A549 (cell line): ENCODE data around the gene DIAPH2. TPM values are rescaled to one million over a fixed set of nuclear protein-coding genes. Genes with fewer than 3 reads are reported as not detected.

Experiments used
- ATAC-seq, 2 experiments: fragments of 200-7000 bp in 1 of 2; fragments of >200 bp in 1 of 2; cut with Nextera tagmentation in 1 of 2; cut with Tn5 transposase in 1 of 2; 3 replicates each; pipeline versions ENCODE4 v1.8.0 to v1.9.1; 2018 to 2020; ENCODE audit warnings: mild to moderate bottlenecking in 1 of 2, moderate library complexity in 1 of 2
- CTCF ChIA-PET: fragments of 300-600 bp; sonication (Branson Sonifier 250); formaldehyde crosslinking; extraction: SDS; loops from one replicate; lab custom pipeline; 2021; ENCODE audit warnings: antibody characterized with exemption, inconsistent platforms; lab: Yijun Ruan, JAX
- POLR2A ChIA-PET: fragments of 350-600 bp; formaldehyde crosslinking; extraction: SDS; loops from one replicate; lab custom pipeline; 2021; ENCODE audit warnings: antibody characterized with exemption, inconsistent platforms; lab: Yijun Ruan, JAX
- DNase-seq, 2 experiments: peaks; one replicate each; pipeline versions ENCODE4 v3.0.0 to v3.0.0-alpha.2; 2011 to 2016; ENCODE audit warnings: low read depth in 1 of 2, low spot score in 1 of 2
- FAIRE-seq: peaks from 2 replicates; lab custom pipeline; 2011; peaks lifted over from hg19 to GRCh38; lab: Jason Lieb, UNC
- H3K27ac ChIP-seq, 2 experiments: fragments of >200 bp; sonication (Bioruptor Twin); formaldehyde crosslinking; 3 replicates each; pipeline ENCODE4 v1.5.1; 2016 to 2017
- H3K4me1 ChIP-seq: fragments of >200 bp; sonication (Bioruptor Twin); formaldehyde crosslinking; 3 replicates; pipeline ENCODE4 v1.6.1; 2016
- H3K4me2 ChIP-seq: fragments of >200 bp; sonication (Bioruptor Twin); formaldehyde crosslinking; 3 replicates; pipeline ENCODE4 v1.6.1; 2016
- H3K4me3 ChIP-seq: fragments of >200 bp; sonication (Bioruptor Twin); formaldehyde crosslinking; 3 replicates; pipeline ENCODE4 v1.5.1; 2016
- H3K9me3 ChIP-seq: fragments of >200 bp; sonication (Bioruptor Twin); formaldehyde crosslinking; 3 replicates; pipeline ENCODE4 v1.6.1; 2016
- CEBPB ChIP-seq, 2 experiments: fragments of >200 bp in 1 of 2; sonication (Bioruptor Twin) in 1 of 2; formaldehyde crosslinking in 1 of 2; IDR thresholded peaks; 2 replicates each; pipeline ENCODE4 v1.6.1; 2012 to 2016
- EHF ChIP-seq: fragments of 250-450 bp; sonication (Bioruptor Pico); IDR thresholded peaks from 2 replicates; pipeline ENCODE4 v1.5.0; 2020; ENCODE audit warnings: mild to moderate bottlenecking
- ELK1 ChIP-seq: fragments of 150-350 bp; IDR thresholded peaks from 2 replicates; pipeline ENCODE4 v1.6.1; 2014; ENCODE audit warnings: low read depth, mild to moderate bottlenecking, low read length
- EP300 ChIP-seq, 2 experiments: fragments of >200 bp; sonication (Bioruptor Twin); formaldehyde crosslinking; IDR thresholded peaks; 2 replicates in 1 of 2; 3 replicates in 1 of 2; pipeline ENCODE4 v1.6.1; 2016 to 2017
- HDAC2 ChIP-seq: fragments of 200-600 bp; sonication (generic); IDR thresholded peaks from 2 replicates; pipeline ENCODE4 v1.6.1; 2016
- HMGXB4 ChIP-seq: fragments of 250-450 bp; sonication (Bioruptor Pico); IDR thresholded peaks from 2 replicates; pipeline ENCODE4 v1.5.0; 2021; ENCODE audit warnings: mild to moderate bottlenecking, moderate library complexity, borderline replicate concordance
- HOXA7 ChIP-seq: fragments of 250-450 bp; sonication (Bioruptor Pico); IDR thresholded peaks from 2 replicates; pipeline ENCODE4 v1.5.0; 2020; ENCODE audit warnings: mild to moderate bottlenecking, moderate library complexity
- JUNB ChIP-seq: fragments of >200 bp; sonication (Bioruptor Twin); formaldehyde crosslinking; IDR thresholded peaks from 2 replicates; pipeline ENCODE4 v1.6.1; 2016
- KDM1A ChIP-seq: fragments of 200-600 bp; sonication (generic); IDR thresholded peaks from 2 replicates; pipeline ENCODE4 v1.6.1; 2016; ENCODE audit warnings: low read depth, mild to moderate bottlenecking
- NFE2L2 ChIP-seq: fragments of 150-350 bp; conservative IDR thresholded peaks from 2 replicates; pipeline ENCODE4 v1.6.1; 2014; ENCODE audit warnings: low read length
- NPAS2 ChIP-seq: fragments of 250-450 bp; sonication (Bioruptor Pico); IDR thresholded peaks from 2 replicates; pipeline ENCODE4 v1.8.0; 2022; ENCODE audit warnings: mild to moderate bottlenecking, moderate library complexity, borderline replicate concordance
- RARB ChIP-seq: fragments of 250-450 bp; sonication (Bioruptor Pico); IDR thresholded peaks from 2 replicates; pipeline ENCODE4 v1.8.0; 2021; ENCODE audit warnings: mild to moderate bottlenecking, moderate library complexity
- RCOR1 ChIP-seq: fragments of 150-350 bp; IDR thresholded peaks from 2 replicates; pipeline ENCODE4 v1.6.1; 2014; ENCODE audit warnings: antibody characterized with exemption, low read length, low read depth
- REST ChIP-seq: fragments of 200-600 bp; sonication (generic); IDR thresholded peaks from 2 replicates; pipeline ENCODE4 v1.6.1; 2016; ENCODE audit warnings: antibody characterized with exemption, mild to moderate bottlenecking, moderate library complexity
- TP53 ChIP-seq: fragments of 250-450 bp; sonication (Bioruptor Pico); IDR thresholded peaks from 2 replicates; pipeline ENCODE4 v1.5.0; 2021; ENCODE audit warnings: mild to moderate bottlenecking, moderate library complexity
- USF2 ChIP-seq: fragments of 450-650 bp; IDR thresholded peaks from 2 replicates; pipeline ENCODE4 v1.6.1; 2014; ENCODE audit warnings: antibody characterized with exemption
- ZFP36 ChIP-seq: fragments of 450-650 bp; IDR thresholded peaks from 2 replicates; pipeline ENCODE4 v1.6.1; 2014; ENCODE audit warnings: borderline replicate concordance; ENCODE audit not compliant: partially characterized antibody
- ZSCAN20 ChIP-seq: fragments of 250-450 bp; sonication (Bioruptor Pico); IDR thresholded peaks from 2 replicates; pipeline ENCODE4 v1.8.0; 2022; ENCODE audit warnings: mild to moderate bottlenecking, moderate library complexity
- polyA plus RNA-seq, 4 experiments: library from polyadenylated mRNA; depleted of rRNA in 3 of 4; stranded (reverse); fragments of >200 nt; fragmentation: RNase III in 1 of 4; extraction: RNeasy Plus Mini Kit Qiagen cat#74134 plus additional on column Dnase treatment in 1 of 4; gene quantifications; 2 replicates in 3 of 4; 3 replicates in 1 of 4; pipeline ENCODE4 v1.2.3, GENCODE V29; 2011 to 2017

Gene DIAPH2
- polyA plus RNA-seq, 2 of the 4 experiments (the other 2 are of a cell fraction) = 3.7 to 10.0 TPM

- no peak for TF ChIP-seq ZFP36
- TF ChIP-seq HMGXB4 (CRISPR knock-in tag) = no peak
Observed at GRCh38 chrX:97320305-97320704, 635.7 kb downstream of the DIAPH2 start (continued).

- no peak for ATAC-seq
Observed at GRCh38 chrX:97322401-97322800, 637.8 kb downstream of the DIAPH2 start.

More at GRCh38 chrX:97322401-97322800, 637.8 kb downstream of the DIAPH2 start:
- Histone ChIP-seq H3K4me3 (no peak overlapping the region), H3K9me3 (no peaks in the 10 kb centered on the region), H3K4me2 (no peak overlapping the region), H3K27ac (no peak overlapping the region), H3K4me1 (no peaks in the 10 kb centered on the region)
- FAIRE-seq (no peak), DNase-seq (no peak)
- ChIA-PET CTCF (no interaction called here), POLR2A (no interaction called here)
- no peak for TF ChIP-seq CEBPB (IDR thresholded peaks at IDR 0.05)
- TF ChIP-seq JUNB = no peak
- no peak for TF ChIP-seq HOXA7
- TF ChIP-seq NFE2L2 = no peak
- TF ChIP-seq RARB (CRISPR knock-in tag) = no peak
- TF ChIP-seq ELK1 = no peak
- no peak for TF ChIP-seq REST
- no peak for TF ChIP-seq TP53 (CRISPR knock-in tag)
- no peak for TF ChIP-seq HMGXB4 (CRISPR knock-in tag)
- TF ChIP-seq EP300 (IDR thresholded peaks at IDR 0.05) = no peak
- no peak for TF ChIP-seq RCOR1
- TF ChIP-seq EHF (CRISPR knock-in tag) = no peak
- TF ChIP-seq NPAS2 = no peak
- no peak for TF ChIP-seq KDM1A
- TF ChIP-seq HDAC2 = no peak
- no peak for TF ChIP-seq ZSCAN20
- TF ChIP-seq USF2 = no peak
